NCI-H146 (cell line): ENCODE results near the gene RNU7-1.

Experiments used
- DNase-seq: peaks from one replicate; lab custom pipeline; 2025; lab: John Stamatoyannopoulos, UW

The RNU7-1 gene

GRCh38 chr12:6937481-6938352 is 5.9 kb upstream of the RNU7-1 start:
- DNase-seq: peak; percentile 99

GRCh38 chr12:6938353-6939190 is 5.0 kb upstream of the RNU7-1 start:
- no peak for DNase-seq

GRCh38 chr12:6939191-6939540 is 4.5 kb upstream of the RNU7-1 start:
- DNase-seq: no peak

- no peak for DNase-seq
Measured at GRCh38 chr12:6941267-6941666, 2.3 kb upstream of the RNU7-1 start.

GRCh38 chr12:6941782-6942181 is 1.8 kb upstream of the RNU7-1 start:
- DNase-seq: no peak

GRCh38 chr12:6942331-6942665 is 1.3 kb upstream of the RNU7-1 start:
- DNase-seq: no peak

GRCh38 chr12:6943389-6943721 is 261 bp upstream of the RNU7-1 start:
- DNase-seq: peak; percentile 98

GRCh38 chr12:6944381-6945186 is 968 bp downstream of the RNU7-1 start:
- peak; percentile 99 for DNase-seq

- DNase-seq: no peak
Measured at GRCh38 chr12:6945613-6946012, 2.0 kb downstream of the RNU7-1 start.

- peak; percentile 100 for DNase-seq
Measured at GRCh38 chr12:6946033-6946919, 2.7 kb downstream of the RNU7-1 start.

- DNase-seq: no peak
Measured at GRCh38 chr12:6946920-6947374, 3.3 kb downstream of the RNU7-1 start.

- DNase-seq: no peak
Measured at GRCh38 chr12:6947615-6948014, 4.0 kb downstream of the RNU7-1 start.

- no peak for DNase-seq
Measured at GRCh38 chr12:6948873-6949594, 5.4 kb downstream of the RNU7-1 start.

- no peak for DNase-seq
Measured at GRCh38 chr12:6950401-6950801, 6.8 kb downstream of the RNU7-1 start.

- DNase-seq: no peak
Measured at GRCh38 chr12:6950811-6951540, 7.4 kb downstream of the RNU7-1 start, which contains the start of gene PTPN6. Gene PTPN6, plus strand, starts transcription at chr12:6951356. Its CDS starts 157 bp downstream, at chr12:6951513.

GRCh38 chr12:6951551-6952120 is 8.0 kb downstream of the RNU7-1 start:
- DNase-seq: no peak

- DNase-seq: no peak
Measured at GRCh38 chr12:6952121-6952862, 8.7 kb downstream of the RNU7-1 start.

- DNase-seq: no peak
Measured at GRCh38 chr12:6952863-6953441, 9.3 kb downstream of the RNU7-1 start.
